Measurements from ENCODE around the gene FAM131C. TPM values are rescaled to one million over a fixed set of nuclear protein-coding genes. Genes with fewer than 3 reads are reported as not detected.
"Not testable (repeated sequence)": the region's sequence is repeated elsewhere in the genome, so short reads cannot be mapped to it uniquely, and the experiment has no call there.

FAM131C gene
- total RNA-seq, 1 experiment from 2014 or later = 7.4 TPM

DNA sequence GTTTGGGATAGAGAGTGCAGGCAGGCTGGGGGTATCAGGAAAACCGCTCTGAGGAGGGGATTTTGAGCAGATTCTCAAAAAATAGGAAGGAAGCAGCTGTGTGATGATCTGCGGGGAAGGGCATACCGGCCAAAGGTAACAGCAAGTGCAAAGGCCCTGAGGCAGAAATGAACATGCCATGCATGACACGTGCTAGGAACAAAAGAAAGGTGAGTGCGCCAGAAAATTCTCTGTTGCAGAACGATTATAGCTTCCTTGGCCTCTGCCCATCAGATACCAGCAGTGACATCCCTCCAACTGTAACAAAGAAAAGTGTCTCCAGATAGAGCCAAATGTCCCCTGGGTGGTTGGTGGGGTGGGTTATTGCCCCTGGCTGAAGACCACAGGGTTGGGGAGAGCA, 37.0 kb upstream of the FAM131C start:
- BruUV-seq (replicated peaks) = no TSS peak
- POLR2A ChIA-PET (ENCODE audit: unreplicated experiment) = no interaction called here
- no peak overlapping the region for H3K4me2 ChIP-seq

DNA sequence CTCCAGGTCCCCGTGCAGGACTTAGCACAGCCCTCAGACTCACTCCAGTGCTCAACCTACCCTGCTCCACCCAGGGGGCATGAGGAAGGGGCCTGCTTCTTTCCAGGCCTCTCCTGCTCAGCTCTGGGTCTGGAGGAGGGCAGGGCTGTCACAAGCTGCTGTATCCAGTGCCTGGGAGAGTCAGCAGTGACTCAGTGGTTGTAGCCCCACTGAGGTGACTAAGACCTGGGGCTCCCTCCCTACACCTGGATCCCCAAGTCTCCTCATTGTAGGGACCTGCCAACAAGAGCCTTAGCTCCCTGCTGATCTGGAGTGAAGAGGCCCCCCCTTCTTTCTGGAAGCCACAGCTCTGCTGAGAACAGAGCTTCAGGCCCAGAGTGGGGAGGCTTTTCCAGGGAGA, 36.1 kb upstream of the FAM131C start:
- no peak overlapping the region for H3K27ac ChIP-seq
- peak in 1 of 2 experiments; percentile 62 for DNase-seq
- H3F3A ChIP-seq (ENCODE audit: insufficient read depth, low read depth) = no peaks in the 10 kb centered on the region
- H3K4me2 ChIP-seq = no peak overlapping the region
- H3K79me2 ChIP-seq (ENCODE audit: low read depth) = no peaks in the 10 kb centered on the region
- no peaks in the 10 kb centered on the region for H3K9me2 ChIP-seq (ENCODE audit: insufficient read depth)
- no peak overlapping the region for H2AFZ ChIP-seq
- no peaks in the 10 kb centered on the region for H3K36me3 ChIP-seq (ENCODE audit: low read depth)
- no TSS peak for BruUV-seq (replicated peaks)
- intact Hi-C loops (cut with micrococcal nuclease; ENCODE audit: unreplicated experiment) = no loop called here
- ChIA-PET CTCF (interaction anchor here (0.6 kb wide), 1 partner anchor 12 kb away, joined by 6 read pairs; no protein-coding TSS in a partner anchor), POLR2A (ENCODE audit: unreplicated experiment) (no interaction called here)
- no peaks in the 10 kb centered on the region for H3K27me3 ChIP-seq (ENCODE audit: insufficient read depth, low read depth)
- no peak for TF ChIP-seq EZH2 (IDR thresholded peaks at IDR 0.05; ENCODE audit: low read depth)
- TF ChIP-seq, protein P1, sequence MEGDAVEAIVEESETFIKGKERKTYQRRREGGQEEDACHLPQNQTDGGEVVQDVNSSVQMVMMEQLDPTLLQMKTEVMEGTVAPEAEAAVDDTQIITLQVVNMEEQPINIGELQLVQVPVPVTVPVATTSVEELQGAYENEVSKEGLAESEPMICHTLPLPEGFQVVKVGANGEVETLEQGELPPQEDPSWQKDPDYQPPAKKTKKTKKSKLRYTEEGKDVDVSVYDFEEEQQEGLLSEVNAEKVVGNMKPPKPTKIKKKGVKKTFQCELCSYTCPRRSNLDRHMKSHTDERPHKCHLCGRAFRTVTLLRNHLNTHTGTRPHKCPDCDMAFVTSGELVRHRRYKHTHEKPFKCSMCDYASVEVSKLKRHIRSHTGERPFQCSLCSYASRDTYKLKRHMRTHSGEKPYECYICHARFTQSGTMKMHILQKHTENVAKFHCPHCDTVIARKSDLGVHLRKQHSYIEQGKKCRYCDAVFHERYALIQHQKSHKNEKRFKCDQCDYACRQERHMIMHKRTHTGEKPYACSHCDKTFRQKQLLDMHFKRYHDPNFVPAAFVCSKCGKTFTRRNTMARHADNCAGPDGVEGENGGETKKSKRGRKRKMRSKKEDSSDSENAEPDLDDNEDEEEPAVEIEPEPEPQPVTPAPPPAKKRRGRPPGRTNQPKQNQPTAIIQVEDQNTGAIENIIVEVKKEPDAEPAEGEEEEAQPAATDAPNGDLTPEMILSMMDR (conservative IDR thresholded peaks at IDR 0.05) = no peak
- no peaks in the 10 kb centered on the region for H4K20me1 ChIP-seq (ENCODE audit: insufficient read depth)
- no peak overlapping the region for H3K4me3 ChIP-seq
- H3K4me1 ChIP-seq (replicated peaks; ENCODE audit: insufficient read depth) = peaks cover 21% of the 10 kb centered on the region
- H3K9me3 ChIP-seq (ENCODE audit: insufficient read depth, low read depth) = peaks cover 8% of the 10 kb centered on the region; the same call in 1 of the 2 replicates

More for the DNA sequence above, 37.0 kb upstream of the FAM131C start:
- Histone ChIP-seq H3K79me2 (ENCODE audit: low read depth) (no peaks in the 10 kb centered on the region), H4K20me1 (ENCODE audit: insufficient read depth) (no peaks in the 10 kb centered on the region), H2AFZ (no peak overlapping the region), H3K4me3 (no peak overlapping the region), H3K4me1 (replicated peaks; ENCODE audit: insufficient read depth) (peaks cover 21% of the 10 kb centered on the region), H3K9me2 (ENCODE audit: insufficient read depth) (no peaks in the 10 kb centered on the region), H3K27ac (no peak overlapping the region), H3K9me3 (ENCODE audit: insufficient read depth, low read depth) (peaks cover 8% of the 10 kb centered on the region; the same call in 1 of the 2 replicates), H3K27me3 (ENCODE audit: insufficient read depth, low read depth) (no peaks in the 10 kb centered on the region), H3F3A (ENCODE audit: insufficient read depth, low read depth) (no peaks in the 10 kb centered on the region), H3K36me3 (ENCODE audit: low read depth) (no peaks in the 10 kb centered on the region)
- TF ChIP-seq EZH2 (IDR thresholded peaks at IDR 0.05; ENCODE audit: low read depth) = no peak
- TF ChIP-seq, protein P1 (conservative IDR thresholded peaks at IDR 0.05) = no peak
- CTCF ChIA-PET = interaction anchor here (0.6 to 0.7 kb wide), 3 partner anchors 13 to 875 kb away, joined by 3 to 6 read pairs (median 4); no protein-coding TSS in a partner anchor
- DNase-seq = no peak
- intact Hi-C loops (cut with micrococcal nuclease; ENCODE audit: unreplicated experiment) = no loop called here

DNA sequence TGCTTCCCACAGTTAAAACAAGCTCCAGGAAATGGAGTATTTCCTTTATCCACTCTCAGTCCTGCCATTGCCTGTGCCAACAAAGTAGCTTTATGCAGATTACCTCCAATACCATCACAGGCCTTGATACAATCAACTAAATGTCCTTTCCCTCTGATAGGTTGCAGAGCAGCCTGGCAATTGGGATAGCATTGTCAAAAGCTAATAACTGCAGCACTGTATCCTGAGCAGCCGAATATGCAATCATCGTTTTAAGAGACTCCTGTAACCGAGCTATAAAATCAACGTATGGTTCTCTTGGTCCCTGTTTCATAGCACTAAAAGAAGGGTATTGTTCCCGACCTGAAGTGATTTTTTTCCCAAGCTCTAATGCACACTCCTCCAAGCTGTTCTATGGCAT, 33.6 kb upstream of the FAM131C start:
- POLR2A ChIA-PET (ENCODE audit: unreplicated experiment); H3K79me2 ChIP-seq (ENCODE audit: low read depth); H3K27ac ChIP-seq; H4K20me1 ChIP-seq (ENCODE audit: insufficient read depth); DNase-seq; H3K9me2 ChIP-seq (ENCODE audit: insufficient read depth); CTCF ChIA-PET; BruUV-seq (replicated peaks); H2AFZ ChIP-seq; H3K4me3 ChIP-seq; H3K36me3 ChIP-seq (ENCODE audit: low read depth); intact Hi-C loops (cut with micrococcal nuclease; ENCODE audit: unreplicated experiment); H3K4me2 ChIP-seq; H3K27me3 ChIP-seq (ENCODE audit: insufficient read depth, low read depth); H3F3A ChIP-seq (ENCODE audit: insufficient read depth, low read depth): not testable (repeated sequence)
- peaks cover 13% of the 10 kb centered on the region; the same call in 1 of the 2 replicates for H3K9me3 ChIP-seq (ENCODE audit: insufficient read depth, low read depth)
- H3K4me1 ChIP-seq (replicated peaks; ENCODE audit: insufficient read depth) = peaks cover 15% of the 10 kb centered on the region

DNA sequence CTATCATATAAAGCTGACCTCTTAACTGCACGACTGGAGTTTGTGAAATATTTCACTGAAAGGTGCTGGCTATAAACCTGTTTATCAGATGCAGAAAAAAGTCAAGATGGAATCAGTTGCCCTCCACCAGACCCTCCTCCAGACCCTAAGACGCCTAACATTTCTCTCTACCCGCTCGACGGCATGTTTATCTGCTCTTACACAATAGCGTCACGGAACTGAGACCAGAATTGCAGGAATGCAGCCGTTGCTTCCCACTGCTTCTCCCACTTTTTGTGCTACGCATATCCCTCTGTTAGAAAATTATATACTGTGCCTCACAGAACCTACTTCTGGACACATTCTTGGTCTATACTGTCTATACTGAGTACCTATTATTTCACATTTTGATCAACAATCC, 28.2 kb upstream of the FAM131C start:
- Histone ChIP-seq H3K4me3 (no peak overlapping the region), H2AFZ (no peak overlapping the region), H4K20me1 (ENCODE audit: insufficient read depth) (no peaks in the 10 kb centered on the region), H3K9me3 (ENCODE audit: insufficient read depth, low read depth) (peaks cover 5% of the 10 kb centered on the region; the same call in 1 of the 2 replicates), H3K79me2 (ENCODE audit: low read depth) (no peaks in the 10 kb centered on the region), H3K4me2 (no peak overlapping the region), H3K27ac (no peak overlapping the region), H3K27me3 (ENCODE audit: insufficient read depth, low read depth) (no peaks in the 10 kb centered on the region), H3K36me3 (ENCODE audit: low read depth) (no peaks in the 10 kb centered on the region), H3F3A (ENCODE audit: insufficient read depth, low read depth) (peaks cover 9% of the 10 kb centered on the region; the same call in 1 of the 2 replicates), H3K4me1 (replicated peaks; ENCODE audit: insufficient read depth) (peaks cover 10% of the 10 kb centered on the region; the same call in 1 of the 2 replicates), H3K9me2 (ENCODE audit: insufficient read depth) (no peaks in the 10 kb centered on the region)
- no peak for DNase-seq
- no TSS peak for BruUV-seq (replicated peaks)
- POLR2A ChIA-PET (ENCODE audit: unreplicated experiment) = no interaction called here
- CTCF ChIA-PET = no interaction called here
- intact Hi-C loops (cut with micrococcal nuclease; ENCODE audit: unreplicated experiment) = no loop called here
- TF ChIP-seq, protein P1 (conservative IDR thresholded peaks at IDR 0.05) = no peak
- no peak for TF ChIP-seq EZH2 (IDR thresholded peaks at IDR 0.05; ENCODE audit: low read depth)
